NCI-H2227 treated with DMSO at 0.1 percent for 48 hours (cell line): ENCODE data around the gene P2RY2.

ENCODE experiments used
- DNase-seq: peaks from one replicate; lab custom pipeline; 2025; lab: John Stamatoyannopoulos, UW

Gene P2RY2

DNA sequence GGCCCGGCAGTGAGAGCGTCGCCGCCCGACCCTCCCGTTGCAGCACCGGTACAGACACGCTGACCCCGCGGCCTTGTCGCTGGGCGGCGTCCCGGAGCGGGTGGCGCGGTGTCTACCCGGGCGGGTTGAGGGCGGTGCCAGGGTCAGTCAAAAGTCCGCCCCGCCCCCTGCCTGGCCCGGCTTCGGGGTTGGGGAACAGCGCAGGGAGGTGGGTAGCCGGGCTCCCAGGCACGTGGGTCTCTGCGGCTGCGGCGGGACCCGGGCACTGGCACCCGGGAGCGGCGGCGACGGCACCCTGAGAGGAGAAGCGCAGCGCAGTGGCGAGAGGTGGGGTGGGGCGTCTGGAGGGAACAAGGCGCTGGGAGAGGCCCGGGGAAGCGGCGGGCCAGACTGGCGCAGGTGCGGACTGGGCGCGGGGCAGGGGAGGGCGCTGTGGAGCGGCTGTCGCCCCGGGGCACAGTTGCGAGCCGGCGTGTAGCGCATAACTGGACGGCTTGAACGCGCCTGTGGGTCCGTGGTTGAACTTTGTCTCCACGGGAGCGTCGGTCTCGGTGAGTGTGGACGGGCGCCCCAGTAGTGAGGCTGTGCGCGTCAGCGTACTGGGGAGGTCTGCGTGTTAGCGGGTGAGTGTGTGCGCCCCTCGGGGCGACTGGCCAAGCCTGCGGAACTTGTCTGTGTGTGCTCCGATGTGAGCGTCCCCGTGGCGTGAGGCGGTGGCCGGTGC is at the start of gene P2RY2:
P2RY2 (plus strand) TSS at position 176 of the 724 bp plus-strand sequence. CDS start 15,879 bp downstream, outside the sequence.
- peak; percentile 35 for DNase-seq

DNA sequence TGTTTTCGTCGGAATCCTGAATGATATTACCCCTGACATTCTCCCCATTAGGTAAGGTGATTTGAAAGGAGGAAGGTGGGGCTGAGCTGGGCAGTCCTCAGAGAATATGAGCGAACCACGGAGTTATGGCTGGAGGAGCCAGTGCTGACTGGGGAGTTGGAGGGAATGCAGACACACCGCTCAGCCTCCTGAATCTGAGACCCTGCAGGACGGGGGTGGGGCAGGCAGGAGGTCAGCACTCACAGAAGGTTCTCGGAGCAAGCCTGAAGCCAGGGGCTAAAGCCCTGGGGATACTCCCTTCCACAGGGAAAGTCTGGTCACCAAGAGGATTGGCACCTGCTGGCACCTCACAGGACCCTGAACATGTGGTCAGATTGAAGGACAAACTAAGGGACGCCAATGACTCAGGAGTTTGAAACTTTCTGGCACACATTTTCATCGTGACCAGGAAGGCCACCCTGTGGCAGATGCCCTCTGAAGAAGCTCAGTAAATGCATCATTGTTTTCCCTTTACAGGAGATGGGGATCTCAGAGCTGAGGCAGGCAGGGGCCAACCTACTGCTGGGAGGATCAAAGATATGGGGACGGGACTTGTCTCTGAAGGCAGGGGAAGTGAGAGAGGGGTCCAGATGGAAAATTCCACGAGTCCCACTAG is 49.0 kb upstream of the P2RY2 start:
- DNase-seq: no peak

DNA sequence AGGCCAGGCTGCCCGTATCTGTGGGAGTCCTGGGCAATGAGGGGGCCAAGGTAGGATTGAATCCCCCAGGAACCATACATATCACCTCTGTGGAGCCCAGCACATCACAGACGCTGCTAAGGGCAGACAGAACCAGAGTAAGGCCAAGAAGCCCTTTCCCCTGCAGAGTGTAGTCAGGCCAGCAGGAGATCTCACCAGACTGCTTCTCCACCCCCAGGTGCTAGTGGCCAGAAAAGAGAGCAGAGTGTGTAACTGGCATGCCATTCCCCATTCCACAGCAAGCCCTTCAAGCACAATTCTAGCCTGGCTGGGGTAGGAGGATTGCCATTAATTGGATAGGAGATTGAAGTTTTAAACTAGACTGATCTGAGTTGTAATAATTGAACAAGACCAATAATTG is 47.9 kb upstream of the P2RY2 start:
- DNase-seq: no peak

DNA sequence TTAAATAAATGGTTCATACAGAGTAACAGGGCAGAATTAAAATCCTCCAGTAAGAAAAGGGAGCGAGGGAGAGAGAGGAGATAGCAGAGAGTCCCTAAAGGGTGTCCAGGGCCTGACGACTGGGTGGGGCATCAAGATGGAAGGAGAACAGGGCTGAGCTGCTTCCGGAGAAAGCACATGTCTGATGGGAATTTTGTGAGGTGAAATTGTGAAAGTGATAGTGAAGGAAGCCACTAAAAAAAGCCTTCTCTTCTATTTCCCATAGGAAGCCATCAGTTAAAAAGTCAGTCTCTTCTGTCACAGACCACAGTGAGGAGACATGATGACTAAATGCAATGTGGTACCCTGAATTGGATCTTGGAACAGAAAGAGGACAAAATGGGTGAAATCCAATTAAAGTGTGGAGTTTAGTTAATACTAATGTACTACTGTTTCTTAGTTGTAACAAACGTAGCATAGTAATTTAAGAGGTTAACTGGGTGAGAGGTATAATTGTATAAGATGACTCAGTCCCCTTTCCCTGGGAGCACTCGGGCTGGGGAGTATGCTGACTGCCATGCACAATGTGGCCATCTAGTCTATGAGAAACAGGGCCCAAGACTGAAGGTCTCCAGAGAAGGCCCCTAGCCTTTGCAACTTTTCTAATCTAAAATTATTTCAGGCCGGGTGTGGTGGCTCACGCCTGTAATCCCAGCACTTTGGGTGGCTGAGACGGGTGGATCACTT is 46.5 kb upstream of the P2RY2 start:
- DNase-seq: no peak

DNA sequence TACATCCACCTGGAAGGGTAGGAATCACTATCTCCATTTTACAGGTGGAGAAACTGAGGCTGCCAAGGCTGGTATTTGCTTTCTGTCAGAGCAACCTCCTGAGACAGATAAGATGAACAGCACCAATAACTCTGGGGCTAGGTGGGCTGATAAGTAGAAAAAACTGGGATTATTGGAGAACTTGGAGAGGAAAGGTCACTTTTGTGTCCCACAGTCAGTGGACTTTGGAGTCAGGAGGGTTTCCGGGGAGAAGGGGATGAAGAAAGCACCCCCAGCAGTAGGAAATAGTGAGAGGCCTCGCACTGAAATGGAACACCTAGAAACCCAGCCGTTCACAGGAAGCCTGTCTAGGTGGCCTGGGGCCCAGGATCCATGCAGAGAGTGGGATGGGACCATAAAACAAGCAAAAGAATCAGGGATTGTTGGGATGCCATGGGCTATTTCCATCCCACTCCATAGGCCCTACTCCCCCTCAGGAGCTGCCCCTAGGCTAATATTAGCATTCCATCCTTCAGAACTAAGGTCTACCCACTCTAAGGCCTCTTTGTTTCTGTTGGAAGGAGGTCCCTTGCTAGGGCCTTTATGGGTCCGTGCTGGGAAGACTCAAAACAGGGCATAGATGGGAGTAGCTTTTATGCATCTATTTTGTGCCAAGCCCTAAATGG is 45.0 kb upstream of the P2RY2 start:
- no peak for DNase-seq

DNA sequence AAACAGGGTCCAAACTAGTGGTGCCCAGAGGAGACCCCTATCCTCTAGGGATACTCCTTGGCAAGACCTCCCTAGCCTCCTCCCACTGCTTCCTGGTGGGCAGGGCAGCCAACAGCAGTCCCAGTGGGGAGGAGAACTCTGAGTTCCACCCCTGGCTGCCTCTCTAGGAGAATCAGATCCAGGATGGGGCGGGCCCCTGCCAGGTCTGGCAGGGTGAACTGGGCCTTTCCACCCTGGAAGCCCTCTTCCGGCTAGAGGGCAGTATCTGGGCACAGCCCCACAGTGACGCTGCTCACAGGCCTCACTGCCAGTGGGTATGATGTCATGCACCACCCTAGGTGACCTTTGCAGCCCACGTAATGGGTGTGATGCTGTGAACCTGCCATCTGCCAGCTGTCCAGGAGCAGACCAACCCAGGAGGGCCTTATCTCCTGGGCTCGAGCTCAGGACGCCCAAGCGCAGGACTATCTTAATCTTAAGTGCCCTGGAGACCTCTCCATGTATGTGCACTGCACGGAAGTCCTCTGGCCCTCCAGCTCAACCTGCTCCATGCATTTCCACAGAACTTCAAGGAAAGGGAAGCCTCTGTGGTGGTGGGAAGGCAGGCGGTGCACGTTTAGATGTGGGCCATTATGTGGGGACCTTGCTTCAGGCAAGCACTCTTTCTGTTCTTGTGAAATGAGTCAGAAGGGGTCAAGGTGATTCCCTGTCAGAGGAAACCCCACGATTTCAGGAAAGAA is 44.2 kb upstream of the P2RY2 start:
- DNase-seq: no peak

DNA sequence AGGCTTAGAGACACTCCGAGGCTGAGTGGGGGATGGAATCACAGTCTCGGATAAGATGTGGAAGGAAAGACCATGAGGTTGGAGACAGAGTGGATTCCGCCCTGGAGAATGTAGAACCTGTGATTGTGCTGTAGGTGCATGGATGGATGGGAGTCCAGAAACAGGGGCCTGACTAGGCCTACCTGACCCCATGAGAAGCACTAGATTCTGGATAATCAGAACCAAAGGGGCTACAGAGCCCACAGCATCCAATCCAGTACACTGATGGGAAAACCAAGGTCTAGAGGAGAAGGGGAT is 43.6 kb upstream of the P2RY2 start:
- no peak for DNase-seq

DNA sequence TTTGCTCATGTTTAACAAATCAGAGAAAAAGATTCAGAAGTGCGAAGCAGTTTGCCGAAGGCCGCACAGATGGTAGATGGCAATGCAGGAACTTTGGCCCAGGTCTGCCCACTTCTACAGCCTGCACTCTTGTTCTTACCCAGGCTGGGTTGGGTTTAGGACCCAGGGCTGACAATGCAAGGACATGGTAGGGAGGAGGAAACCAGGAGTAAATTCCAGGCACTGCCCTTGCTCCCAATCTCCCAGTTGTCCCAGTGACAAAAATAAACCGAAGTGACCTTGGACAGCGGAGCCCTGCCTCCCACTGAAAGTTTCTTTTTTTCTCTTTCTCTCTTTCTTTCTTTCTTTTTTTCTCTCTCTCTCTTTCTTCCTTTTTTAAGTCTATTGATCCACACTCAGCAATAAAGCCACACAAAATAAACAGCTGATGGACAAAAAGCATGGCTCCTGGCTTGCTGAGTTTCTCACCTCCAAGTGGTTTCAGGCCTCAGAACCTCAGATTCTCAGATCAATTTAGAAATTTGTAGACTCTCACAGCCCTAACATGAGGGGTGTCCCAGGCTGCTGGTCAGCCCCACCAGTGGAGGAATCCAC is 42.4 kb upstream of the P2RY2 start:
- DNase-seq: no peak

DNA sequence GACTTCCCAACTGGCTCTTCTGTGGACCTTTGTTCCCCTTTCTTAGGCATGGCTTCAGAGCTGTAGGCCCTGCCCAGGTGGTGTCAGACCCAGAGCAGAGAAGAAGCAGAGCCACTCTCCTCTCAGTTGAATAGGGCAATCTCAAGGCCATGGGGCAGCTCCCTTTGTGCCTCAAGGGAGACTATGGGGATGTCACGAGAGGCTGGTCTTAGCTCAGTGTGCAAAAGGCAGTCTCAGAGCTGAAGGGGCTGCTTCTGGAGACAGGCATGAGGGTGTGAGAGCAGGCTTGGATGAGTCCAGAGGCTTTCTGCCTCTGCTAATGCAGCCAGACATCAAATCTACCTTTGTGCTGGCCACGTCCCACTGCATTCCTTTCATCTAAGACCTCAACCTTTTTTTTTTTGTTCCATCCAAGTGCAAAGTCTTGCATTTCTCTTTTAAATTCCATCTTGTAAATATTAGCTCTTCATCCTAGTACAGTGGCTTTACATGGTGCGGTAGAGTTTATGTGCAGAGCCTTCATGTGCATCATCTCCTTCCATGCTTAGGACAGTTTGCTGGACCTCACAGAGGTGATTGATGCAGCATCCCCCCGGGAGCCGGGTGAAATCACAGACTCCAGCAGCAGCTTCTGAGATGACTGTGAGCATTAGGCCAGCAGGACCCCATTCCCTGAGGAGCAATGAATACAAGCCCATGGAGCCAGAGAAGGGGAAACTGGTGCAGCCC is 41.8 kb upstream of the P2RY2 start:
- DNase-seq: no peak

DNA sequence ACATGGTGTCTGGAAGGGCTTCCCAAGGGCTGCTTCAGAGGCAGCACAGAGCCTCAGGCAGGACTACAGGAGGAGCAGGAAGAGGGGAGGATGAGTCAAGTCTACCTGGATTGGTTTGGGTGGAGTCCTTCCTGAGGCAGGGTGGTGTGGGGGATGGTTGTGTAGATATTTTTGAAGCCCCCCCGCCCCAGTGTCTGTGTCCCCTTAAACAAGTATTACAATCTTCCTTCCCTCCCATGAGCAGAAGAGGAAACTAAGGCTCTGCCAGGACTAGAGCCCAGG is 41.3 kb upstream of the P2RY2 start:
- no peak for DNase-seq

DNA sequence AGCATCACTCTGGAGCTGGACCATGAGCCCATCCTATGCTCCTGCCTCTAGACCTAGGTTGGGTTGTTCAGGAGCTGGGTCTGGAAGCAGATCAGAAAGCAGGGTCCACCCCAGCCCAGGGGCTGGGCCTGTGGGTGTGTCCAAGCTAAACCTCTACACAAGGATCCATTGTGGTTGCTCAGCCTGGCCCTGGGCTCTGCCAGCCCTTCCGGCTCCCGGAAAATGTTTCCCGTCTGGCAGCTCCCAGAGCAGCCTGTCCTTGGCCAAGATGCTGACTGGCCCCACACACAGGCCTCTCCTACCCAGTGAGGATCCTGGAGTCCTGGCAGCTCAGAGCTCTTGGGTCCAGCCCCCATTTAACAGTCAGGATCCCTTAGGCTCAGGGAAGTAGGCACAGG is 40.7 kb upstream of the P2RY2 start:
- no peak for DNase-seq

DNA sequence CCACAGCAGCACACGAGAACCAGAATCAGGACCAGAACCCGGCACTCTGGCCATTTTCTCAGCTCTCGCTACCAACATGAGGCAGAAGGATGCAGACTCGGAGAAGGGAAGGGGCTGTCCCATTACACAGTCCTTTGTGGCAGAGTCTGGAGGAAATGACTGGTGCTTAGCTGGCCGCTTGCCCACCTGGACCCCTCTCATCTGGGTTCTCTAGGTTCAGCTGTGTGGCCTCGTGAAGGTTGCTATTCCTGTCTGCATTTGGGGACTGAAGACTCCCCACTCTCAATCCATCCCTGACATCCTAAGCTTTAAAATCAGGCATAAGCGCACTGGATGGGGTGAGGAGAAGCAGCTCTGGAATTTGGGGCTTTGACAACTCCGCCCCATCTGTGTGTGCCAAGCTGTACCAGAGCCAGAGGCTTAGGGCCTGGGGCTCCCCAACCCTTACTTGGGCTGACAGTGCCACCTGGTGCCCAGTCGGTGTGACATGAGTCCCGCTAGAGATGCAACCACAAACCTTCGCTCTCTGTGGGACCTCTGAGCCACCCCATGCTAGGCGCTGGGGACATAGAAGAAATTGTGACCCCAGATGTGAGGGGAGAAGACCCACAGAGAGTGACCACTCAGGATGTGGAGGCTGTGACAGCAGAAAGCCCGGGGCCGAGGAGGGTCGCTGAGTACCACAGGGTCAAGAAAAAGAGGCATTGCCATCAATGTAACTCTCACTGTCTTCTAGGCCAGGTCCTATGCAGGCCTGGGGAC is 40.1 kb upstream of the P2RY2 start:
- peak; percentile 24 for DNase-seq

DNA sequence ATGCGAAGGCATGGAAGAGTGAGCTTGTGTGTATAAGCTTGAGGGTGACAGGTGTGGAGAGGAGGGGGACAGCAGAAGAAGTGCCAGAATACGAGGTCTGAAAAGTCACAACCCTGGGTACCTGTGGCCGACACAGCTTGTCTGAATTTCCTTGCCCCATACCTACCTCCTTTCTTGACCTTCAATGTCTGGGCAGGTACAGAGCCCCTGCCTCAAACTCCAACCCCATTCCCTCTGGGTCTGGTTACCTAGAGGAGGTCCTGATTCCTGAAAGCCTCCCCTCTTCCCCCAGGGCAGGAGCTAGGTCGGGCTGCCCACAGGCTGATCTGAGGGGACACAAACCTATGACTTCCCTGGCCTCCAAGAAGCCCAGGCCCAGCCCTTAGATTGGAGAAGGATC is 39.4 kb upstream of the P2RY2 start:
- no peak for DNase-seq

DNA sequence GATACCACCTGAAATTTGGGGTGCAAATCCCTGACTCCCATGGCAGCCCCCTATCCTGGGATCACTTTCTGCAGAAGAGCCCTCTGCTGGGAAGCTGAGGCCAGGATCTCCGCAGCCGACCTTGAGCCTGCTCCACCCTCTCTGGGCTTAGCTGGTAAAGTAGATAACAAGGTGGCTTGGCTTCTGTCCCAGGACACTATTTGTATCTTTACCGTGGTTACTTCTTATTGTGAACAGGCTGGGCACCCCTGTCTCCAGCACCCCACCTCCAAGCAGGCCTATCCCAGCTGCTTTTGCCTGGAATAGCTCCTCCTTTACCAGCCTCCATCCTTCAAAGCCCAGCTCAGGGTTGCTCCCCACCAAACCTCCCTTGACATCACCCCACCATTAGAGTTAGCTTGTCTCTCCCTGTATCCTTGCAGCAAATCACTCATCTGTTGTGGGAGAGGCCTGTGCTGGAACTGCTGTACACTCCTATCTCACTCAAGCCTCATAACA is 35.2 kb upstream of the P2RY2 start:
- no peak for DNase-seq

DNA sequence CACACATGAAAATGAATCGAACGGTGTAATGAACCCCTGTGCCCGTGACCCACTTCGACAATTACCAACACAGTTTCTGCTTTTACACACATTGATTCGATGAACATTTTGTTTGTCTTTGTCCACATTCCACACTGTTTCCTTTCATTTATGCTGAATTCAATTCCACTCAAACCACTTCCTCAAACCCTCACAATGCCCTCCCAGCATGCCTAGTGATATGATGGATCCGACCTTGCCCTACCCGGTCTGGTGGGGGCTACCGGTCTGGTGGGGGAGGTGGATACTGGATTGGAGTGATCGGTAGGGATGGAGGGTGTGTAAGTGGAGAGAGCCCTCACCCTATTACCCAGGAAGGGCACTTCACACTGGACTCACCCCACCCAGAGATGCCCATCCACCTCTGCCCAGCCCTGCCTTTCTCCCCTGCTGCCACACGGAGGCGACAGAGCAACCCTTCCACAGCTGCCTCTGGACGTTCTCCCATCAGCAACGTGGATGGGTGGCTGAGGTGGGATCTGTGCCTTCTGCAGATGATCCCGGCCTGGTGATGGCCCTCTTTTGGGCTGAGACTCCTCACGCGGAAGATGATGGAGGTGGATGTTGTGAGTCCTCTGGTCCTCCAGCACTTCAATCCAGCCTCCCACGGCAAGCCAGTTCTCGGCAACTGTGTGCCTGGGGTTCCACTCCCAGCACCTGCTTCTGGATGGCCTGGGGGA is 33.0 kb upstream of the P2RY2 start:
- DNase-seq: peak; percentile 20

DNA sequence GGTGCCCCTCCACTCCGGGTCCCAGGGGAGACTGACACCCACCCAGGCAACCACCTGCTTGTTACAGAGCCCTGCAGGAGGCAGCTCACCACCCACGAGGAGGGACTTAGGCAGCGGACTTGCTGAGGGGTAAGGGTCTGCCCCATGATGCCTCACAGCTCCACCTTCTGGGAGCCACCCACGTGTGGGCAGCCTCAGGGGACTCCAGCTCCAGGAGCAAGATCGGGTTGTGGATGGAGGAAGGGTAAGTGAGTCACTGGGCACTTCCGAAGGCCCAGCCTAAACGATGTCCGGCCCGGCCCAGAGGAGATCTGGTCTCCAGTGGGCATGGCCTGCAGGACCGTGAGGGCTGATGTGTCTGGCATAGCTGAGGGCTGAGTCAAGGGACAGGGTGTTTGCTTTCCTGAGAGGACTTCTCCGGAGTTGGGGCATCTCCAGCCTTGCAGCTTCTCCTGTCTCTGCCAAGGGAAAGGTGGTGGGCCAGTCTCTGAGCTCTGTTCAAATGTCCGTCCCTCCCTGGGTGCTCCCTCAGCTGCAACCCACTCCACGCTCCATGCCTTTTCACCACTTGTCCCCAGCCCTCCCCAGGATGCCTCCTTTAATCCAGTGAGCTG is 32.3 kb upstream of the P2RY2 start:
- DNase-seq: no peak

DNA sequence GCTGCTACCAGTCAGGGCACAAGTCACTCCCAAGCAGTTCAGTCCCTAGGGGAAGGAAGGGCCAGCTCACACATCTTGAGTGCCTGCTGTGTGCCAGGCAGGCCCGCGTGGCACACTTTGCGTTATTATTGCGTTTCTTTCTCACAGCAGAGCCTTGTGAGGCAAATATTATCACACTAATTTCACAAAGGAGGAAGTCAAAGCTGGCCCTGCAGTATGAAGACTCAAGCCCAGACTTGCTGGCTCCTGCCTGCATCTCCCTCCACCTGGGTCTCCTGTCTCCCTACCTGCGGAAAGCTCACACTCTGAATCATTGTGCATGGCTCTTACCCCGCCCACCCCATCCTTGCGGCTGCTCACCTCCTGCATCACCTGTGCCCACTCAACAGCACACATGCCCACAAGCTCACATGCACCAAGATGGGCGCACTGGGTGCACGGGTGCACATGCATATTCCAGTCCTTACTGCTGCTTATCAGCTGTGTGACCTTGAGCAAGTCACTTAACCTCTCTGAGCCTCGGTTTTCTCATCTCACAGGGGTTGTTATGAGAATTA is 31.7 kb upstream of the P2RY2 start:
- no peak for DNase-seq

DNA sequence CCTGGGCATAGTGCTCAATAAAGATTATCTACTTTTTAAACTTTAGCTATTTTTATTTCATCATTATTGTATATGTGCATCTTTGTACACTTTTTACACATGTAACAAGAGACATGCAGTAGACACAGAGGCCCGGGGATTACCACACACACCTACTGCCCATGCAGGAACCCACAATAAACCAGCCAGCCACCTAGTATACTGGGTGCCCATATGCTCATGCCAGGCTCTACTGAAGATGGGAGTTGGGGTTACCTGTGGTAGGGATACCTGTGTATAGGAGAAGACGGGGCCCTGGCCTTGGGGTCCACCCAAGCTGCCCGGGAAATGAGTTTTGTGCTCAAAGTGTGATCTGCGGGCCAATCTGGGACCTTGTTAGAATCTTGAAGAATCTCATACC is 31.2 kb upstream of the P2RY2 start:
- DNase-seq: no peak

DNA sequence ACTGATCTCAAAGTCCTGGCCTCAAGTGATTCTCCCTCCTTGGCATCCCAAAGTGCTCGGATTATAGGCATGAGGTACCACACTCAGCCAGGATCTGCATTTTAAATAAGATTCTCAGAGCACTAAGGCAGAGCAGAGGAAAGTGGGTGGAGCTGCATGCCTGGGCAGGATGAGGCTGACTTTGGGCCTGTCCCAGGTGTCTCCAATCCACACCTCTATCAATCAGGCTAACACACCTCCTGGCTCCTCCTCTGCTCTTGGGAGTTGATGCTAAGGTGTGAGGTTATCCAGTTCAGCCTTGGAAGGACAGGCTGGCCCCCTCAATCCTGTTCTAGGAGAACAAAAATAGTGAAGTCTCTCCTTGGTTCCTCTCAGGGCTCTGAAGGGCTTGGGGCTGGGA is 30.2 kb upstream of the P2RY2 start:
- DNase-seq: no peak
